ENCODE results near the gene HAP1.
"Not testable (repeated sequence)": the region's sequence is repeated elsewhere in the genome, so short reads cannot be mapped to it uniquely, and the experiment has no call there.

- TF ChIP-seq CTCF, POLR2AphosphoS5, POLR2A (IDR thresholded peaks at IDR 0.05): not testable (repeated sequence)
Observed at GRCh38 chr17:41675157-41676057, 59.0 kb downstream of the HAP1 start.

Measured in breast epithelium (tissue), 3 donors.